WTC11 (cell line): ENCODE results near the gene PCSK1N.

Source experiments
- ETV6 ChIP-seq: sonication (generic); formaldehyde crosslinking; IDR thresholded peaks from 2 replicates; pipeline ENCODE4 v1.8.1; 2022; ENCODE audit warnings: mild to moderate bottlenecking, missing genetic modification reagents
- TF ChIP-seq, protein P1 (sequence below): fragments of 250-450 bp; sonication (Bioruptor Pico); IDR thresholded peaks from 2 replicates; pipeline ENCODE4 v1.8.0; 2021; ENCODE audit warnings: mild to moderate bottlenecking
- TF ChIP-seq, protein P2 (sequence below): fragments of 200-600 bp; IDR thresholded peaks from 2 replicates; pipeline ENCODE4 v1.8.0; 2022; ENCODE audit warnings: antibody characterized with exemption
- TF ChIP-seq, protein P3 (sequence below): sonication (generic); formaldehyde crosslinking; IDR thresholded peaks from 2 replicates; pipeline ENCODE4 v1.8.1; 2023; ENCODE audit warnings: mild to moderate bottlenecking, missing genetic modification reagents, moderate library complexity

DNA sequence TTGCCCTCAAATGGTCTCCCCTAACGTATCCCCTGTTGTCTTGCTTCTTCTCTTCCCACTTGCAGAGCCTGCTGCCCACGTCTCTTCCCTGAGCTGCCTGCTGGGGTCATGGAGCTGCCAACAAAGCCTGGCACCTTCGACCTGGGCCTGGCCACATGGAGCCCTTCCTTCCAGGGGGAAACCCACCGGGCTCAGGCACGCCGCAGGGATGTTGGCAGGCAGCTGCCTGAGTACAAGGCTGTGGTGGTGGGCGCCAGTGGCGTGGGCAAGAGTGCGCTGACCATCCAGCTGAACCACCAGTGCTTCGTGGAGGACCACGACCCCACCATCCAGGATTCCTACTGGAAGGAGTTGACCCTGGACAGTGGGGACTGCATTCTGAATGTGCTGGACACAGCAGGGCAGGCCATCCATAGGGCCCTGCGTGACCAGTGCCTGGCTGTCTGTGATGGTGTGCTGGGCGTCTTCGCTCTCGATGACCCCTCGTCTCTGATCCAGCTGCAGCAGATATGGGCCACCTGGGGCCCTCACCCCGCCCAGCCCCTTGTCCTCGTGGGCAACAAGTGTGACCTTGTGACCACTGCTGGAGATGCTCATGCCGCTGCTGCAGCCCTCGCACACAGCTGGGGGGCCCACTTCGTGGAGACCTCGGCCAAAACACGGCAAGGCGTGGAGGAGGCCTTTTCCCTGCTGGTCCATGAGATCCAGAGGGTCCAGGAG, 6.2 kb downstream of the PCSK1N start:
- TF ChIP-seq, protein P1, sequence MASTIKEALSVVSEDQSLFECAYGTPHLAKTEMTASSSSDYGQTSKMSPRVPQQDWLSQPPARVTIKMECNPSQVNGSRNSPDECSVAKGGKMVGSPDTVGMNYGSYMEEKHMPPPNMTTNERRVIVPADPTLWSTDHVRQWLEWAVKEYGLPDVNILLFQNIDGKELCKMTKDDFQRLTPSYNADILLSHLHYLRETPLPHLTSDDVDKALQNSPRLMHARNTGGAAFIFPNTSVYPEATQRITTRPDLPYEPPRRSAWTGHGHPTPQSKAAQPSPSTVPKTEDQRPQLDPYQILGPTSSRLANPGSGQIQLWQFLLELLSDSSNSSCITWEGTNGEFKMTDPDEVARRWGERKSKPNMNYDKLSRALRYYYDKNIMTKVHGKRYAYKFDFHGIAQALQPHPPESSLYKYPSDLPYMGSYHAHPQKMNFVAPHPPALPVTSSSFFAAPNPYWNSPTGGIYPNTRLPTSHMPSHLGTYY (CRISPR knock-in tag), result no peak
- TF ChIP-seq, protein P2, sequence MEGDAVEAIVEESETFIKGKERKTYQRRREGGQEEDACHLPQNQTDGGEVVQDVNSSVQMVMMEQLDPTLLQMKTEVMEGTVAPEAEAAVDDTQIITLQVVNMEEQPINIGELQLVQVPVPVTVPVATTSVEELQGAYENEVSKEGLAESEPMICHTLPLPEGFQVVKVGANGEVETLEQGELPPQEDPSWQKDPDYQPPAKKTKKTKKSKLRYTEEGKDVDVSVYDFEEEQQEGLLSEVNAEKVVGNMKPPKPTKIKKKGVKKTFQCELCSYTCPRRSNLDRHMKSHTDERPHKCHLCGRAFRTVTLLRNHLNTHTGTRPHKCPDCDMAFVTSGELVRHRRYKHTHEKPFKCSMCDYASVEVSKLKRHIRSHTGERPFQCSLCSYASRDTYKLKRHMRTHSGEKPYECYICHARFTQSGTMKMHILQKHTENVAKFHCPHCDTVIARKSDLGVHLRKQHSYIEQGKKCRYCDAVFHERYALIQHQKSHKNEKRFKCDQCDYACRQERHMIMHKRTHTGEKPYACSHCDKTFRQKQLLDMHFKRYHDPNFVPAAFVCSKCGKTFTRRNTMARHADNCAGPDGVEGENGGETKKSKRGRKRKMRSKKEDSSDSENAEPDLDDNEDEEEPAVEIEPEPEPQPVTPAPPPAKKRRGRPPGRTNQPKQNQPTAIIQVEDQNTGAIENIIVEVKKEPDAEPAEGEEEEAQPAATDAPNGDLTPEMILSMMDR, result no peak
- no peak for TF ChIP-seq ETV6 (CRISPR knock-in tag)
- TF ChIP-seq, protein P3, sequence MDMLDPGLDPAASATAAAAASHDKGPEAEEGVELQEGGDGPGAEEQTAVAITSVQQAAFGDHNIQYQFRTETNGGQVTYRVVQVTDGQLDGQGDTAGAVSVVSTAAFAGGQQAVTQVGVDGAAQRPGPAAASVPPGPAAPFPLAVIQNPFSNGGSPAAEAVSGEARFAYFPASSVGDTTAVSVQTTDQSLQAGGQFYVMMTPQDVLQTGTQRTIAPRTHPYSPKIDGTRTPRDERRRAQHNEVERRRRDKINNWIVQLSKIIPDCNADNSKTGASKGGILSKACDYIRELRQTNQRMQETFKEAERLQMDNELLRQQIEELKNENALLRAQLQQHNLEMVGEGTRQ (CRISPR knock-in tag), result no peak
